IMR-90 (cell line): ENCODE data around the gene CEP295NL. TPM values are rescaled to one million over a fixed set of nuclear protein-coding genes. Genes with fewer than 3 reads are reported as not detected.
A peak's percentile ranks its signal among the peaks of the same experiment; 100 is the strongest.

Experiments used
- ATAC-seq: fragments of 200-7000 bp; cut with Tn5 transposase; 2 replicates; pipeline ENCODE4 v1.9.1; 2020; ENCODE audit warnings: low read depth, mild to moderate bottlenecking, moderate library complexity
- BruUV-seq: library from RNA; stranded (reverse); fragments of 400-500 nt; replicated peaks from 2 replicates; lab custom pipeline; 2021; lab: Mats Ljungman, UMichigan
- CTCF ChIA-PET: fragments of 300-600 bp; formaldehyde crosslinking; extraction: SDS; loops from one replicate; lab custom pipeline; 2021; ENCODE audit warnings: antibody characterized with exemption; lab: Yijun Ruan, JAX
- POLR2A ChIA-PET: fragments of 300-600 bp; sonication (Branson Sonifier 250); formaldehyde crosslinking; loops from one replicate; lab custom pipeline; 2022; ENCODE audit warnings: antibody characterized with exemption; ENCODE audit not compliant: unreplicated experiment; lab: Charles Lee
- DNase-seq: peaks from one replicate; pipeline ENCODE4 v3.0.0; 2013
- H2AFZ ChIP-seq: replicated peaks from 2 replicates; pipeline ENCODE3; 2013; ENCODE audit warnings: low read length, mild to moderate bottlenecking; ENCODE audit not compliant: poor library complexity
- H2AK5ac ChIP-seq: 2 replicates; pipeline ENCODE4 v1.6.1; 2013; ENCODE audit warnings: low read depth, low read length, inconsistent platforms
- H2AK9ac ChIP-seq: replicated peaks from 2 replicates; pipeline ENCODE3; 2013; ENCODE audit warnings: mild to moderate bottlenecking, low read depth, low read length, moderate library complexity; ENCODE audit not compliant: poor library complexity
- H2BK120ac ChIP-seq: 2 replicates; pipeline ENCODE4 v1.6.1; 2013; ENCODE audit warnings: low read depth, low read length, inconsistent platforms
- H2BK15ac ChIP-seq: 3 replicates; pipeline ENCODE4 v1.6.1; 2013; ENCODE audit warnings: low read depth, low read length, inconsistent platforms
- H2BK20ac ChIP-seq: 2 replicates; pipeline ENCODE4 v1.6.1; 2013; ENCODE audit warnings: low read depth, mild to moderate bottlenecking, inconsistent platforms, low read length, moderate library complexity
- H2BK5ac ChIP-seq: 2 replicates; pipeline ENCODE4 v1.6.1; 2013; ENCODE audit warnings: mild to moderate bottlenecking, low read depth, low read length, inconsistent platforms; ENCODE audit not compliant: poor library complexity, severe bottlenecking
- H3K14ac ChIP-seq: replicated peaks from 2 replicates; pipeline ENCODE4 v1.6.1; 2013; ENCODE audit warnings: low read depth, low read length, inconsistent platforms
- H3K18ac ChIP-seq: 2 replicates; pipeline ENCODE4 v1.6.1; 2013; ENCODE audit warnings: low read depth, low read length, control low read depth
- H3K23ac ChIP-seq: 2 replicates; pipeline ENCODE4 v1.6.1; 2013; ENCODE audit warnings: low read depth, low read length, inconsistent platforms
- H3K27ac ChIP-seq: 2 replicates; pipeline ENCODE4 v1.5.1; 2013; ENCODE audit warnings: mild to moderate bottlenecking, control low read depth, low read length; ENCODE audit not compliant: insufficient read depth
- H3K27me3 ChIP-seq: 2 replicates; pipeline ENCODE4 v1.6.1; 2013; ENCODE audit warnings: low read length; ENCODE audit not compliant: control insufficient read depth, insufficient read depth
- H3K36me3 ChIP-seq: 2 replicates; pipeline ENCODE4 v1.6.1; 2013; ENCODE audit warnings: low read length, mixed read lengths; ENCODE audit not compliant: control insufficient read depth, insufficient read depth
- H3K4ac ChIP-seq: 2 replicates; pipeline ENCODE4 v1.6.1; 2013; ENCODE audit warnings: low read depth, low read length, inconsistent platforms
- H3K4me1 ChIP-seq: 2 replicates; pipeline ENCODE4 v1.6.1; 2013; ENCODE audit warnings: low read length, mixed read lengths; ENCODE audit not compliant: control insufficient read depth, insufficient read depth
- H3K4me2 ChIP-seq: 2 replicates; pipeline ENCODE4 v1.6.1; 2013; ENCODE audit warnings: low read depth, mild to moderate bottlenecking, control low read depth, low read length, moderate library complexity
- H3K4me3 ChIP-seq: 2 replicates; pipeline ENCODE4 v1.5.1; 2013; ENCODE audit warnings: low read depth, mild to moderate bottlenecking, control low read depth, low read length, moderate library complexity; ENCODE audit not compliant: insufficient read depth
- H3K56ac ChIP-seq: 2 replicates; pipeline ENCODE4 v1.6.1; 2013; ENCODE audit warnings: low read length, inconsistent platforms; ENCODE audit not compliant: insufficient read depth; ENCODE audit errors: extremely low read depth
- H3K79me1 ChIP-seq, 2 experiments: 2 replicates each; pipeline ENCODE4 v1.6.1; 2013; ENCODE audit warnings: low read length in 2 of 2, inconsistent platforms in 1 of 2, low read depth in 1 of 2
- H3K9ac ChIP-seq: 2 replicates; pipeline ENCODE4 v1.6.1; 2013; ENCODE audit warnings: low read depth, low read length, control low read depth
- H3K9me1 ChIP-seq: 2 replicates; pipeline ENCODE4 v1.6.1; 2013; ENCODE audit warnings: low read length, inconsistent platforms; ENCODE audit not compliant: insufficient read depth
- H3K9me3 ChIP-seq: 2 replicates; pipeline ENCODE4 v1.6.1; 2013; ENCODE audit warnings: low read length; ENCODE audit not compliant: control insufficient read depth, insufficient read depth
- H4K20me1 ChIP-seq: 2 replicates; pipeline ENCODE4 v1.6.1; 2013; ENCODE audit warnings: low read length, inconsistent platforms; ENCODE audit not compliant: insufficient read depth
- H4K5ac ChIP-seq: 2 replicates; pipeline ENCODE4 v1.6.1; 2013; ENCODE audit warnings: mild to moderate bottlenecking, low read depth, low read length, control low read depth
- H4K8ac ChIP-seq, 2 experiments: 2 replicates each; pipeline ENCODE4 v1.6.1; 2013; ENCODE audit warnings: low read depth in 2 of 2, low read length in 2 of 2, control low read depth in 1 of 2, inconsistent platforms in 1 of 2
- H4K91ac ChIP-seq: 2 replicates; pipeline ENCODE4 v1.6.1; 2013; ENCODE audit warnings: low read depth, low read length, inconsistent platforms; ENCODE audit not compliant: insufficient read depth
- BHLHE40 ChIP-seq: fragments of 150-350 bp; IDR thresholded peaks from 2 replicates; pipeline ENCODE4 v1.6.1; 2016; ENCODE audit warnings: mild to moderate bottlenecking, low read depth, low read length
- CEBPB ChIP-seq: IDR thresholded peaks from 2 replicates; pipeline ENCODE4 v1.6.1; 2012; ENCODE audit warnings: low read depth, low read length, improper control_type of control experiment
- CHD1 ChIP-seq: IDR thresholded peaks from 2 replicates; pipeline ENCODE4 v1.6.1; 2012; ENCODE audit warnings: low read depth, low read length, improper control_type of control experiment
- CTCF ChIP-seq: conservative IDR thresholded peaks from 2 replicates; pipeline ENCODE4 v1.5.1; 2012; ENCODE audit warnings: mild to moderate bottlenecking, low read depth, low read length, improper control_type of control experiment
- MAZ ChIP-seq: IDR thresholded peaks from 2 replicates; pipeline ENCODE4 v1.6.1; 2012; ENCODE audit warnings: low read depth, mild to moderate bottlenecking, low read length, improper control_type of control experiment, moderate library complexity, borderline replicate concordance
- POLR2A ChIP-seq: IDR thresholded peaks from 2 replicates; pipeline ENCODE4 v1.6.1; 2012; ENCODE audit warnings: mild to moderate bottlenecking, low read depth, low read length
- RAD21 ChIP-seq: IDR thresholded peaks from 2 replicates; pipeline ENCODE4 v1.6.1; 2012; ENCODE audit warnings: low read length, improper control_type of control experiment
- SMC3 ChIP-seq: fragments of 150-350 bp; IDR thresholded peaks from 2 replicates; pipeline ENCODE4 v1.6.1; 2016; ENCODE audit warnings: low read depth, mild to moderate bottlenecking, antibody characterized with exemption, low read length, moderate library complexity
- WGBS, 2 experiments: methylation state at CpG; one replicate each; pipeline versions ENCODE4 v1.1.5 to v1.1.7; 2013; ENCODE audit warnings: missing lambda C conversion rate in 2 of 2; ENCODE audit not compliant: insufficient read length in 1 of 2; ENCODE audit errors: extremely low coverage in 2 of 2; 5-methylcytosine and 5-hydroxymethylcytosine counted together
- dilution Hi-C: fragments of 300-500 bp; cut with HindIII; formaldehyde crosslinking; loops from one replicate; pipeline ENCODE4 v1.14.3; 2018; ENCODE audit warnings: low sequenced_read_pairs; ENCODE audit not compliant: unreplicated experiment
- in situ Hi-C: fragments of 300-500 bp; cut with MboI; formaldehyde crosslinking; loops from 3 replicates; pipeline ENCODE4 v1.14.3; 2019; ENCODE audit warnings: low sequenced_read_pairs, inconsistent platforms, mixed read lengths
- intact Hi-C: fragments of 100-400 bp; cut with micrococcal nuclease; formaldehyde crosslinking; loops from 2 replicates; pipeline ENCODE4 v1.10.0; 2022
- polyA plus RNA-seq, 3 experiments: library from polyadenylated mRNA; depleted of rRNA; stranded (reverse); fragments of >200 nt; gene quantifications; 2 replicates each; pipeline ENCODE4 v1.2.3, GENCODE V29; 2012; ENCODE audit warnings: low replicate concordance in 1 of 3
- total RNA-seq: library from RNA; depleted of rRNA; stranded (reverse); fragments of >200 nt; gene quantifications from 2 replicates; pipeline ENCODE4 v1.2.3, GENCODE V29; 2012

CEP295NL gene
- total and polyA plus RNA-seq, 2 of the 4 experiments (the other 2 are of a cell fraction), result 0.31 to 0.72 TPM

- in situ Hi-C loops, result loop anchor here (25.0 kb wide), 1 partner anchor 535 kb away; no protein-coding TSS in a partner anchor
- Histone ChIP-seq H4K8ac (no peak overlapping the region), H2BK20ac (no peak overlapping the region), H3K9me3 (no peaks in the 10 kb centered on the region), H3K4me3 (no peak overlapping the region), H4K20me1 (peaks cover 7% of the 10 kb centered on the region), H3K56ac (no peak overlapping the region), H3K9ac (no peak overlapping the region), H2BK120ac (no peak overlapping the region), H2AK9ac (no peak overlapping the region), H4K91ac (no peak overlapping the region), H3K18ac (no peak overlapping the region), H2BK15ac (no peak overlapping the region), H3K9me1 (no peaks in the 10 kb centered on the region; the same call in 1 of the 2 replicates), H4K5ac (no peak overlapping the region), H3K4ac (0 out of 2 replicates have a peak overlapping the region, but pooled peaks have one; percentile 3), H2AFZ (no peak overlapping the region), H3K23ac (no peak overlapping the region), H3K4me2 (no peak overlapping the region), H3K36me3 (peaks cover 39% of the 10 kb centered on the region), H3K27me3 (no peaks in the 10 kb centered on the region), H3K79me1 (peaks cover 6 to 44% of the 10 kb centered on the region in 2 experiments; a peak in 2 of 4 replicates), H3K14ac (no peak overlapping the region), H3K27ac (peak overlapping the region; percentile 48; the same call in 1 of the 2 replicates), H2AK5ac (no peak overlapping the region), H2BK5ac (no peak overlapping the region), H3K4me1 (peaks cover 3% of the 10 kb centered on the region; the same call in 1 of the 2 replicates)
- intact Hi-C loops, result no loop called here
- no peak for TF ChIP-seq MAZ
- peak; percentile 29 for TF ChIP-seq CTCF
- TF ChIP-seq CHD1, result no peak
- TF ChIP-seq RAD21, result peak; percentile 34; the same call in 1 of the 2 replicates
- peak; percentile 81 for TF ChIP-seq CEBPB
- no peak for TF ChIP-seq BHLHE40
- 0 out of 2 replicates have a peak, but pooled peaks have one; percentile 6 for TF ChIP-seq SMC3
- TF ChIP-seq POLR2A, result no peak
- BruUV-seq, result no TSS peak
- peak; percentile 66 for ATAC-seq
- ChIA-PET CTCF (interaction anchor here (1.1 to 1.7 kb wide), 2 partner anchors 13 to 100 kb away, joined by 3 to 5 read pairs; no protein-coding TSS in a partner anchor), POLR2A (interaction anchor here (0.5 kb wide), 1 partner anchor 449 kb away, joined by 8 read pairs; no protein-coding TSS in a partner anchor)
- peak; percentile 64 for DNase-seq
- 48% methylated on average over 14 of the region's 16 CpGs; no CpG with 5 or more reads in 1 of the 2 experiments for WGBS, 2 experiments
- dilution Hi-C loops, result no loop called here
Observed at GRCh38 chr17:78852709-78853121, 50.3 kb downstream of the CEP295NL start.
